HCT116 (cell line): Measurements from ENCODE around the gene HOTAIR. TPM values are rescaled to one million over a fixed set of nuclear protein-coding genes. Genes with fewer than 3 reads are reported as not detected.

Source experiments
- ATAC-seq: fragments of 200-7000 bp; cut with Tn5 transposase; 2 replicates; pipeline ENCODE4 v1.9.1; 2020; ENCODE audit warnings: mild to moderate bottlenecking, moderate library complexity
- BruUV-seq: library from RNA; stranded (reverse); fragments of 400-500 nt; replicated peaks from 2 replicates; lab custom pipeline; 2021; lab: Mats Ljungman, UMichigan
- CTCF ChIA-PET: fragments of 300-600 bp; sonication (Branson Sonifier 250); formaldehyde crosslinking; loops from one replicate; lab custom pipeline; 2021; ENCODE audit warnings: antibody characterized with exemption; lab: Charles Lee
- POLR2A ChIA-PET: fragments of 300-600, 350-600 bp; sonication (Branson Sonifier 250); formaldehyde crosslinking; loops from one replicate; lab custom pipeline; 2021; ENCODE audit warnings: antibody characterized with exemption; lab: Charles Lee
- RAD21 ChIA-PET, 2 experiments: fragments of 300-600 bp; sonication (Branson Sonifier 250); formaldehyde crosslinking; loops; one replicate each; lab custom pipeline; 2023; ENCODE audit warnings: low total read pairs in 2 of 2; ENCODE audit not compliant: uncharacterized antibody in 2 of 2, unreplicated experiment in 2 of 2, low non-redundant PET in 1 of 2; lab: Charles Lee
- DNase-seq: peaks from one replicate; pipeline ENCODE4 v3.0.0-alpha.2; 2010; ENCODE audit warnings: low read depth, low spot score
- H2AFZ ChIP-seq: fragments of 200-600 bp; shearing (Covaris generic), sonication (generic); 2 replicates; pipeline ENCODE4 v1.6.1; 2017; ENCODE audit warnings: low read depth, mixed run types, mixed read lengths, antibody characterized with exemption, low read length; ENCODE audit not compliant: poor library complexity, severe bottlenecking
- H3K27ac ChIP-seq: 2 replicates; pipeline ENCODE4 v1.5.1; 2012; ENCODE audit warnings: low read depth, low read length
- H3K27me3 ChIP-seq: fragments of 200-600 bp; sonication (generic); 2 replicates; pipeline ENCODE4 v1.6.1; 2016; ENCODE audit warnings: mixed run types, low read length, mixed read lengths; ENCODE audit not compliant: insufficient read depth
- H3K36me3 ChIP-seq, 2 experiments: fragments of 200-500 bp in 1 of 2; fragments of 200-600 bp in 1 of 2; sonication (Bioruptor generic) in 1 of 2; sonication (generic) in 1 of 2; 2 replicates each; pipeline versions ENCODE4 v1.5.1 to v1.6.1; 2014 to 2016; ENCODE audit warnings: low read length in 2 of 2, inconsistent platforms in 1 of 2, mixed read lengths in 1 of 2, mixed run types in 1 of 2; ENCODE audit not compliant: insufficient read depth in 2 of 2, control insufficient read depth in 1 of 2
- H3K4me1 ChIP-seq, 2 experiments: fragments of 200-600 bp in 1 of 2; sonication (generic) in 1 of 2; 2 replicates each; pipeline versions ENCODE4 v1.5.1 to v1.6.1; 2012 to 2017; ENCODE audit warnings: low read length in 2 of 2, inconsistent platforms in 1 of 2, mild to moderate bottlenecking in 1 of 2, mixed read lengths in 1 of 2, mixed run types in 1 of 2, moderate library complexity in 1 of 2; ENCODE audit not compliant: insufficient read depth in 2 of 2, control insufficient read depth in 1 of 2
- H3K4me2 ChIP-seq: fragments of 200-600 bp; sonication (generic); 2 replicates; pipeline ENCODE4 v1.6.1; 2017; ENCODE audit warnings: mixed run types, low read length, mixed read lengths
- H3K4me3 ChIP-seq, 2 experiments: fragments of 200-600 bp in 1 of 2; sonication (generic) in 1 of 2; replicated peaks in 1 of 2; 2 replicates each; pipeline ENCODE4 v1.5.1; 2011 to 2016; ENCODE audit warnings: low read length in 2 of 2, control low read depth in 1 of 2, low read depth in 1 of 2, mild to moderate bottlenecking in 1 of 2, mixed read lengths in 1 of 2, mixed run types in 1 of 2
- H3K79me2 ChIP-seq: fragments of 200-600 bp; sonication (generic); 2 replicates; pipeline ENCODE4 v1.6.1; 2017; ENCODE audit warnings: mild to moderate bottlenecking, mixed run types, low read length, moderate library complexity, mixed read lengths; ENCODE audit not compliant: insufficient read depth
- H3K9ac ChIP-seq: fragments of 200-600 bp; sonication (generic); 2 replicates; pipeline ENCODE4 v1.6.1; 2016; ENCODE audit warnings: low read length, mixed read lengths
- H3K9me2 ChIP-seq: fragments of 200-600 bp; sonication (generic), shearing (Covaris generic); 2 replicates; pipeline ENCODE4 v1.6.1; 2017; ENCODE audit warnings: mixed run types, mild to moderate bottlenecking, moderate library complexity; ENCODE audit not compliant: insufficient read depth
- H3K9me3 ChIP-seq, 2 experiments: fragments of 200-500 bp in 1 of 2; fragments of 200-600 bp in 1 of 2; sonication (Bioruptor generic) in 1 of 2; sonication (generic) in 1 of 2; 2 replicates each; pipeline ENCODE4 v1.6.1; 2014 to 2017; ENCODE audit warnings: low read length in 2 of 2, mixed read lengths in 2 of 2, inconsistent platforms in 1 of 2, low read depth in 1 of 2, mild to moderate bottlenecking in 1 of 2, mixed run types in 1 of 2, moderate library complexity in 1 of 2; ENCODE audit not compliant: control insufficient read depth in 1 of 2, insufficient read depth in 1 of 2
- H4K20me1 ChIP-seq: fragments of 200-600 bp; sonication (generic), shearing (Covaris generic); 2 replicates; pipeline ENCODE4 v1.6.1; 2017; ENCODE audit warnings: mixed run types, mild to moderate bottlenecking, moderate library complexity; ENCODE audit not compliant: insufficient read depth
- CEBPB ChIP-seq: IDR thresholded peaks from 2 replicates; pipeline ENCODE4 v1.6.1; 2012; ENCODE audit warnings: low read depth
- EGR1 ChIP-seq: IDR thresholded peaks from 2 replicates; pipeline ENCODE4 v1.6.1; 2012; ENCODE audit warnings: low read depth
- POLR2A ChIP-seq: IDR thresholded peaks from 2 replicates; pipeline ENCODE4 v1.7.0; 2011; ENCODE audit warnings: borderline replicate concordance; ENCODE audit not compliant: insufficient read depth, insufficient read length; ENCODE audit errors: extremely low read depth
- POLR2AphosphoS5 ChIP-seq: IDR thresholded peaks from 2 replicates; pipeline ENCODE4 v1.6.1; 2011; ENCODE audit warnings: mild to moderate bottlenecking, low read depth, low read length, moderate library complexity
- SP1 ChIP-seq: IDR thresholded peaks from 2 replicates; pipeline ENCODE4 v1.6.1; 2012; ENCODE audit warnings: low read depth
- SRF ChIP-seq: IDR thresholded peaks from 2 replicates; pipeline ENCODE4 v1.6.1; 2012; ENCODE audit warnings: low read depth
- YY1 ChIP-seq: IDR thresholded peaks from 2 replicates; pipeline ENCODE4 v1.6.1; 2011; ENCODE audit warnings: low read length, low read depth, moderate library complexity, mild to moderate bottlenecking; ENCODE audit not compliant: insufficient replicate concordance; ENCODE audit errors: extremely low read depth
- ZBTB33 ChIP-seq: IDR thresholded peaks from 2 replicates; pipeline ENCODE4 v1.6.1; 2011; ENCODE audit warnings: mild to moderate bottlenecking, low read length, moderate library complexity; ENCODE audit not compliant: insufficient replicate concordance; ENCODE audit errors: extremely low read depth
- intact Hi-C: fragments of 100-400 bp; cut with micrococcal nuclease; formaldehyde crosslinking; loops from 2 replicates; pipeline ENCODE4 v1.10.0; 2022
- total RNA-seq: library from RNA; stranded (reverse); gene quantifications from one replicate; pipeline ENCODE4 v1.2.1, GENCODE V29; 2021; ENCODE audit not compliant: unreplicated experiment

The HOTAIR gene
- total RNA-seq, 1 experiment from 2014 or later, result 0.25 TPM

GRCh38 chr12:53944907-53945847 is 29.6 kb downstream of the HOTAIR start:
- Histone ChIP-seq H3K4me1 (no peaks in the 10 kb centered on the region; a peak in 1 of 4 replicates), H3K79me2 (no peaks in the 10 kb centered on the region), H3K4me2 (no peak overlapping the region), H3K4me3 (no peak overlapping the region), H3K9ac (no peak overlapping the region), H3K36me3 (no peaks in the 10 kb centered on the region), H2AFZ (no peak overlapping the region), H3K9me2 (no peaks in the 10 kb centered on the region), H4K20me1 (no peaks in the 10 kb centered on the region), H3K27ac (no peak overlapping the region), H3K27me3 (no peaks in the 10 kb centered on the region), H3K9me3 (no peaks in the 10 kb centered on the region)
- TF ChIP-seq YY1, result no peak
- TF ChIP-seq SP1, result no peak
- TF ChIP-seq POLR2AphosphoS5, result no peak
- TF ChIP-seq CEBPB, result no peak
- no peak for TF ChIP-seq ZBTB33
- TF ChIP-seq POLR2A, result no peak
- no peak for TF ChIP-seq SRF
- TF ChIP-seq EGR1, result no peak
- BruUV-seq, result no TSS peak
- DNase-seq, result no peak
- ChIA-PET POLR2A (no interaction called here), RAD21 (no interaction called here), CTCF (no interaction called here)
- ATAC-seq, result no peak
- intact Hi-C loops, result no loop called here
